ENCODE measurements around the gene ENPP1.

DNA sequence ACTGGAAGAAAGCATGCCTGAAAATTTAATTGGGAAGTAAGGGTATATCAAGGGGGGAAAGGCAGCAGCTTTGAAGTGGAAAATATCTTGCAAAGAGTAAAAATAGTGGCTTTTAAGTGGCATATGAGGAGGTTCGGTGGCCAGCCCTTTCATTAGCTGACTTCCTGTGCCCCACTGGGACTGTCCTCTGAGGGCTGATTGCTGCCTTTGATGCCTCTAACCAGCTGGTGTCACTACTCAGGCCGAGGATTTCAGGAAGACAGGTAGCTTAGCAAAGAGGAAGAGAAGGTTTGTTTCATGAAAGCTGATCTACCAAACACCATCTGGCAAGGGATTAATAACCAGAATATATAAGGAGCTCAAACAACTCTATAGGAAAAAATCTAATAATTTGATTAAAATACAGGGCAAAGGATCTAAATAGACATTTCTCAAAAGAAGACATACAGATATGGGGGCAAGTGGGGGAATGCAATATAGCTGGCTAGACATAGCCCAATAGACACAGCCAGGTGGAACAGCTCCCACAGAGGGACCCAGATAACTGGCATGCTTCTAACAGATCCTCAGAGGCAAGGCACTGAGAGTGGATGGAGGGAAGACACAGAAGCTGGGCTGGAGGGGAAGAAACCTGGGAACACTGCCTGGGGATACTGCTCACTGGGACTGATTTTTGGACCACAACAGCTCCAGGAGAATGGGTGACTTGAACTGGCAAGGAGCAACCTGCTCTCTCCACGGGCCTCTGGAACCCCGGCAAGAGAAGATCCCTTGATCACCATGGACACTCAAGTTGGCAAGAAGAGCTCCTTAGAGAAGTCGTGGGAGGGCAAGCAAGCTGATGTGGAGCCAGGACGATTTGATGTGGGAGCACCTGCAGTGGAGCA lies 110.2 kb downstream of the ENPP1 start:
- no peak for TF ChIP-seq EZH2phosphoT487 (IDR thresholded peaks at IDR 0.05; ENCODE audit: borderline replicate concordance, low read length)
- TF ChIP-seq, protein P1, sequence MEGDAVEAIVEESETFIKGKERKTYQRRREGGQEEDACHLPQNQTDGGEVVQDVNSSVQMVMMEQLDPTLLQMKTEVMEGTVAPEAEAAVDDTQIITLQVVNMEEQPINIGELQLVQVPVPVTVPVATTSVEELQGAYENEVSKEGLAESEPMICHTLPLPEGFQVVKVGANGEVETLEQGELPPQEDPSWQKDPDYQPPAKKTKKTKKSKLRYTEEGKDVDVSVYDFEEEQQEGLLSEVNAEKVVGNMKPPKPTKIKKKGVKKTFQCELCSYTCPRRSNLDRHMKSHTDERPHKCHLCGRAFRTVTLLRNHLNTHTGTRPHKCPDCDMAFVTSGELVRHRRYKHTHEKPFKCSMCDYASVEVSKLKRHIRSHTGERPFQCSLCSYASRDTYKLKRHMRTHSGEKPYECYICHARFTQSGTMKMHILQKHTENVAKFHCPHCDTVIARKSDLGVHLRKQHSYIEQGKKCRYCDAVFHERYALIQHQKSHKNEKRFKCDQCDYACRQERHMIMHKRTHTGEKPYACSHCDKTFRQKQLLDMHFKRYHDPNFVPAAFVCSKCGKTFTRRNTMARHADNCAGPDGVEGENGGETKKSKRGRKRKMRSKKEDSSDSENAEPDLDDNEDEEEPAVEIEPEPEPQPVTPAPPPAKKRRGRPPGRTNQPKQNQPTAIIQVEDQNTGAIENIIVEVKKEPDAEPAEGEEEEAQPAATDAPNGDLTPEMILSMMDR (IDR thresholded peaks at IDR 0.05; ENCODE audit: low read depth, low read length, poor library complexity, severe bottlenecking), result no peak

Data from DOHH2 (cell line).